Measurements from ENCODE around the gene CLEC20A. TPM values are rescaled to one million over a fixed set of nuclear protein-coding genes. Genes with fewer than 3 reads are reported as not detected.

The CLEC20A gene
- 0.28 TPM for total RNA-seq
- polyA plus RNA-seq, result 0.39 TPM
- long read RNA-seq, donor 1, result 0 reads
- long read RNA-seq, donor 2, result 0 reads
- long read RNA-seq, donor 3, result 0 reads
- long read RNA-seq, donor 4, result 0 reads
- long read RNA-seq, donor 5, result 0 reads
- long read RNA-seq, donor 6, result 0 reads
- long read RNA-seq, donor 7, result 0 reads
- long read RNA-seq, donor 8, result 0 reads
- long read RNA-seq, donor 9, partial matches to known transcripts, result 0 of 1 reads
- long read RNA-seq, donor 9, other reads (novel, unspliced or antisense), result 0 of 1 reads
- long read RNA-seq, donor 10, result 0 reads

- WGBS, result 98% methylated on average over 26 of the region's 26 CpGs
- Histone ChIP-seq H3K4me1 (ENCODE audit: control insufficient read depth in 2 of 2, insufficient read depth in 2 of 2, low read length in 2 of 2) (no peaks in the 10 kb centered on the region), H3K4me3 (ENCODE audit: low read length in 2 of 2) (no peak within 1 kb of the TSS)
These were observed at the start of gene CLEC20A for GRCh38 chr1:178496410-178497135. CLEC20A (minus strand) TSS chr1:178496964; CDS start chr1:178496939, 25 bp downstream.

DNA sequence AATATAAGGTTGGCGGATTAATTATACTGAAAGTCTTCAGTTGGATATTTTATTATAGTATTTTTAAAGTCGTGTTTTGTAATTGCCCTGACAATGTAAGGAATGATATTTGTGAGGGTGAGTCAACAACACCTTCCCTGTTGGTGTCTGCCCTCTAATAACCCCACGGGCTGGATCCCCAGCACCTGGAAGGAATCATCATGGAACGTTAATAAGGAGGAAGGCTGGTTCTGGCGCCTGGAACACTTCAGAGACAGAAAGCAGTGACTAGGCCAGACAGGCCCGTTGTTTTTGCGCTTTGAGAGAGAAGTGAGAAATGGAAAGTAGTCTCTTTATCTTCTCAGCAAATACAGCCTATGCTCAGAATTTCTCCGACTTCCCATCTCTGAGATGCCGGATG is 47.8 kb upstream of the CLEC20A start:
- Histone ChIP-seq H3K27me3 (ENCODE audit: control insufficient read depth in 2 of 2, insufficient read depth in 1 of 2, low read length in 1 of 2) (peaks cover 0 to 3% of the 10 kb centered on the region in 2 donors), H3K4me3 (ENCODE audit: low read length in 2 of 2) (no peak overlapping the region), H3K9me3 (ENCODE audit: control insufficient read depth in 2 of 2, insufficient read depth in 1 of 2, low read length in 1 of 2) (no peaks in the 10 kb centered on the region), H3K4me1 (ENCODE audit: control insufficient read depth in 2 of 2, insufficient read depth in 2 of 2, low read length in 2 of 2) (peaks cover 5 to 6% of the 10 kb centered on the region in 2 donors), H3K36me3 (ENCODE audit: control insufficient read depth in 2 of 2, insufficient read depth in 2 of 2, low read length in 1 of 2) (no peaks in the 10 kb centered on the region), H3K27ac (ENCODE audit: low read depth in 1 of 2, low read length in 1 of 2) (no peak overlapping the region)
- no peak for DNase-seq (ENCODE audit: low read depth in 6 of 9, low spot score in 9 of 9)
- 95% methylated on average over 9 of the region's 9 CpGs for WGBS

More at GRCh38 chr1:178496410-178497135, at the start of gene CLEC20A:
- no peaks in the 10 kb centered on the region for H3K36me3 ChIP-seq (ENCODE audit: control insufficient read depth in 2 of 2, insufficient read depth in 2 of 2, low read length in 1 of 2)
- H3K27me3 ChIP-seq (ENCODE audit: control insufficient read depth in 2 of 2, insufficient read depth in 1 of 2, low read length in 1 of 2), result no peaks in the 10 kb centered on the region
- no peaks in the 10 kb centered on the region for H3K9me3 ChIP-seq (ENCODE audit: control insufficient read depth in 2 of 2, insufficient read depth in 1 of 2, low read length in 1 of 2)
- DNase-seq (ENCODE audit: low read depth in 6 of 9, low spot score in 9 of 9), result no peak
- no peak within 1 kb of the TSS for H3K27ac ChIP-seq (ENCODE audit: low read depth in 1 of 2, low read length in 1 of 2)

GRCh38 chr1:178543290-178543607 is 46.5 kb upstream of the CLEC20A start:
- no peak overlapping the region for H3K27ac ChIP-seq (ENCODE audit: low read depth in 1 of 2, low read length in 1 of 2)
- peaks cover 0 to 7% of the 10 kb centered on the region in 2 donors for H3K27me3 ChIP-seq (ENCODE audit: control insufficient read depth in 2 of 2, insufficient read depth in 1 of 2, low read length in 1 of 2)
- 37% methylated on average over 10 of the region's 10 CpGs for WGBS

GRCh38 chr1:178542554-178543289 is 46.0 kb upstream of the CLEC20A start:
- Histone ChIP-seq H3K27ac (ENCODE audit: low read depth in 1 of 2, low read length in 1 of 2) (peak overlapping the region in 1 of 2 donors; percentile 68), H3K4me1 (ENCODE audit: control insufficient read depth in 2 of 2, insufficient read depth in 2 of 2, low read length in 2 of 2) (peaks cover 5 to 6% of the 10 kb centered on the region in 2 donors)

More at GRCh38 chr1:178543290-178543607, 46.5 kb upstream of the CLEC20A start:
- Histone ChIP-seq H3K36me3 (ENCODE audit: control insufficient read depth in 2 of 2, insufficient read depth in 2 of 2, low read length in 1 of 2) (no peaks in the 10 kb centered on the region), H3K4me3 (ENCODE audit: low read length in 2 of 2) (peak overlapping the region; percentile 64 to 71), H3K4me1 (ENCODE audit: control insufficient read depth in 2 of 2, insufficient read depth in 2 of 2, low read length in 2 of 2) (peaks cover 5 to 6% of the 10 kb centered on the region in 2 donors), H3K9me3 (ENCODE audit: control insufficient read depth in 2 of 2, insufficient read depth in 1 of 2, low read length in 1 of 2) (no peaks in the 10 kb centered on the region)
- no peak for DNase-seq (ENCODE audit: low read depth in 6 of 9, low spot score in 9 of 9)

GRCh38 chr1:178541829-178542553 is 45.2 kb upstream of the CLEC20A start:
- H3K27me3 ChIP-seq (ENCODE audit: control insufficient read depth in 2 of 2, insufficient read depth in 1 of 2, low read length in 1 of 2), result peaks cover 0 to 7% of the 10 kb centered on the region in 2 donors
- H3K27ac ChIP-seq (ENCODE audit: low read depth in 1 of 2, low read length in 1 of 2), result peak overlapping the region in 1 of 2 donors; percentile 73
- H3K36me3 ChIP-seq (ENCODE audit: control insufficient read depth in 2 of 2, insufficient read depth in 2 of 2, low read length in 1 of 2), result no peaks in the 10 kb centered on the region
- 2% methylated on average over 33 of the region's 33 CpGs for WGBS
- no peaks in the 10 kb centered on the region for H3K9me3 ChIP-seq (ENCODE audit: control insufficient read depth in 2 of 2, insufficient read depth in 1 of 2, low read length in 1 of 2)
- DNase-seq (ENCODE audit: low read depth in 6 of 9, low spot score in 9 of 9), result peak in 7 of 9 donors; percentile 4 to 66 (median 39)
- H3K4me1 ChIP-seq (ENCODE audit: control insufficient read depth in 2 of 2, insufficient read depth in 2 of 2, low read length in 2 of 2), result peaks cover 5 to 6% of the 10 kb centered on the region in 2 donors
- peak overlapping the region; percentile 64 to 71 for H3K4me3 ChIP-seq (ENCODE audit: low read length in 2 of 2)

More at GRCh38 chr1:178542554-178543289, 46.0 kb upstream of the CLEC20A start:
- DNase-seq (ENCODE audit: low read depth in 6 of 9, low spot score in 9 of 9), result peak; percentile 64 to 91 (median 81)
- H3K4me3 ChIP-seq (ENCODE audit: low read length in 2 of 2), result peak overlapping the region; percentile 64 to 71
- H3K9me3 ChIP-seq (ENCODE audit: control insufficient read depth in 2 of 2, insufficient read depth in 1 of 2, low read length in 1 of 2), result no peaks in the 10 kb centered on the region
- 1% methylated on average over 66 of the region's 66 CpGs for WGBS
- no peaks in the 10 kb centered on the region for H3K36me3 ChIP-seq (ENCODE audit: control insufficient read depth in 2 of 2, insufficient read depth in 2 of 2, low read length in 1 of 2)
- H3K27me3 ChIP-seq (ENCODE audit: control insufficient read depth in 2 of 2, insufficient read depth in 1 of 2, low read length in 1 of 2), result peaks cover 0 to 7% of the 10 kb centered on the region in 2 donors

- no peaks in the 10 kb centered on the region for H3K9me3 ChIP-seq (ENCODE audit: control insufficient read depth in 2 of 2, insufficient read depth in 1 of 2, low read length in 1 of 2)
- 94% methylated on average over 5 of the region's 5 CpGs for WGBS
- H3K27me3 ChIP-seq (ENCODE audit: control insufficient read depth in 2 of 2, insufficient read depth in 1 of 2, low read length in 1 of 2), result peaks cover 0 to 7% of the 10 kb centered on the region in 2 donors
- DNase-seq (ENCODE audit: low read depth in 6 of 9, low spot score in 9 of 9), result no peak
- peak overlapping the region in 1 of 2 donors; percentile 71 for H3K4me3 ChIP-seq (ENCODE audit: low read length in 2 of 2)
- H3K27ac ChIP-seq (ENCODE audit: low read depth in 1 of 2, low read length in 1 of 2), result no peak overlapping the region
- peaks cover 5 to 6% of the 10 kb centered on the region in 2 donors for H3K4me1 ChIP-seq (ENCODE audit: control insufficient read depth in 2 of 2, insufficient read depth in 2 of 2, low read length in 2 of 2)
- H3K36me3 ChIP-seq (ENCODE audit: control insufficient read depth in 2 of 2, insufficient read depth in 2 of 2, low read length in 1 of 2), result no peaks in the 10 kb centered on the region
These were observed 44.6 kb upstream of the CLEC20A start for GRCh38 chr1:178541379-178541778.

GRCh38 chr1:178540646-178541045 is 43.9 kb upstream of the CLEC20A start:
- H3K9me3 ChIP-seq (ENCODE audit: control insufficient read depth in 2 of 2, insufficient read depth in 1 of 2, low read length in 1 of 2), result no peaks in the 10 kb centered on the region
- peaks cover 5 to 6% of the 10 kb centered on the region in 2 donors for H3K4me1 ChIP-seq (ENCODE audit: control insufficient read depth in 2 of 2, insufficient read depth in 2 of 2, low read length in 2 of 2)
- peaks cover 0 to 7% of the 10 kb centered on the region in 2 donors for H3K27me3 ChIP-seq (ENCODE audit: control insufficient read depth in 2 of 2, insufficient read depth in 1 of 2, low read length in 1 of 2)
- H3K4me3 ChIP-seq (ENCODE audit: low read length in 2 of 2), result no peak overlapping the region
- H3K36me3 ChIP-seq (ENCODE audit: control insufficient read depth in 2 of 2, insufficient read depth in 2 of 2, low read length in 1 of 2), result no peaks in the 10 kb centered on the region
- DNase-seq (ENCODE audit: low read depth in 6 of 9, low spot score in 9 of 9), result no peak
- WGBS, result 95% methylated on average over 7 of the region's 7 CpGs
- no peak overlapping the region for H3K27ac ChIP-seq (ENCODE audit: low read depth in 1 of 2, low read length in 1 of 2)

DNA sequence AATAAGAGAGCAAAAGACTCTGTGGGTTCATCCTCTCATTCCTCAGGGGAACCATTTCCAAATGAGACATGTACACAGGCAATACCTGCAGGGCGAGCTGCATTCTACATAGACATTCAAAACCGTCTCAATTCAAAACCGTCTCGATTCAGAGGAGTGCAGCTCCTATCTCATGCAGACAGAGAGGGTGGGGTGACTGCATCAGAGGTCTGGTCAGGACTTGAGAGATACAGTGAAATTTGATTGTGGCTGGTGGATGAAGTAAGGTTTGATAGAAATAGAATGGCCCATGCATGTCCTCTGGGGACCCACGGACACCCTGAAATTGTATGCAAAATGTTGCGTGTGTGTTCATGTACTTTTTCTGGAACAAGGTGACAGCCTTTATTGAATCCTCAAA is 43.4 kb upstream of the CLEC20A start:
- Histone ChIP-seq H3K9me3 (ENCODE audit: control insufficient read depth in 2 of 2, insufficient read depth in 1 of 2, low read length in 1 of 2) (no peaks in the 10 kb centered on the region), H3K4me1 (ENCODE audit: control insufficient read depth in 2 of 2, insufficient read depth in 2 of 2, low read length in 2 of 2) (peaks cover 5 to 6% of the 10 kb centered on the region in 2 donors), H3K4me3 (ENCODE audit: low read length in 2 of 2) (no peak overlapping the region), H3K36me3 (ENCODE audit: control insufficient read depth in 2 of 2, insufficient read depth in 2 of 2, low read length in 1 of 2) (no peaks in the 10 kb centered on the region), H3K27ac (ENCODE audit: low read depth in 1 of 2, low read length in 1 of 2) (no peak overlapping the region), H3K27me3 (ENCODE audit: control insufficient read depth in 2 of 2, insufficient read depth in 1 of 2, low read length in 1 of 2) (peaks cover 0 to 7% of the 10 kb centered on the region in 2 donors)
- no peak for DNase-seq (ENCODE audit: low read depth in 6 of 9, low spot score in 9 of 9)
- 86% methylated on average over 6 of the region's 6 CpGs for WGBS

Measured in thymus (tissue), 14 donors.